Small intestine (tissue), 16 donors: ENCODE data around the gene TMEM202. TPM values are rescaled to one million over a fixed set of nuclear protein-coding genes. Genes with fewer than 3 reads are reported as not detected.

ENCODE experiments used
- DNase-seq, 2 donors: peaks; one replicate each; pipeline versions ENCODE4 v3.0.0 to v3.0.0-alpha.2; 2013
- FAIRE-seq: peaks from 2 replicates; lab custom pipeline; 2012; peaks lifted over from hg19 to GRCh38; lab: Jason Lieb, UNC
- H3K27ac ChIP-seq, 3 donors: one replicate each; pipeline ENCODE4 v1.5.1; 2013; ENCODE audit warnings: low read length in 2 of 3, mild to moderate bottlenecking in 2 of 3, control low read depth in 1 of 3, inconsistent platforms in 1 of 3, low read depth in 1 of 3, moderate library complexity in 1 of 3
- H3K27me3 ChIP-seq, 3 donors: one replicate each; pipeline ENCODE4 v1.6.1; 2013; ENCODE audit warnings: low read length in 3 of 3, inconsistent platforms in 1 of 3; ENCODE audit not compliant: control insufficient read depth in 3 of 3, insufficient read depth in 3 of 3
- H3K36me3 ChIP-seq, 3 donors: one replicate each; pipeline ENCODE4 v1.6.1; 2013; ENCODE audit warnings: low read length in 3 of 3, inconsistent platforms in 1 of 3, low read depth in 1 of 3, mild to moderate bottlenecking in 1 of 3, moderate library complexity in 1 of 3; ENCODE audit not compliant: control insufficient read depth in 3 of 3, insufficient read depth in 2 of 3
- H3K4me1 ChIP-seq, 3 donors: one replicate each; pipeline ENCODE4 v1.6.1; 2013; ENCODE audit warnings: low read length in 2 of 3, inconsistent platforms in 1 of 3, low read depth in 1 of 3, mild to moderate bottlenecking in 1 of 3, moderate library complexity in 1 of 3; ENCODE audit not compliant: control insufficient read depth in 3 of 3, insufficient read depth in 2 of 3
- H3K4me3 ChIP-seq, 3 donors: one replicate each; pipeline ENCODE4 v1.5.1; 2013; ENCODE audit warnings: low read length in 3 of 3, control low read depth in 1 of 3, inconsistent platforms in 1 of 3, low read depth in 1 of 3, mild to moderate bottlenecking in 1 of 3, moderate library complexity in 1 of 3
- H3K9me3 ChIP-seq, 2 donors: one replicate each; pipeline ENCODE4 v1.6.1; 2013; ENCODE audit warnings: low read depth in 1 of 2, low read length in 1 of 2; ENCODE audit not compliant: control insufficient read depth in 2 of 2, insufficient read depth in 1 of 2
- WGBS, 3 donors: extraction: QIAGEN DNeasy Blood & Tissue Kit; methylation state at CpG; one replicate each; pipeline ENCODE4 v1.1.7; 2013; 5-methylcytosine and 5-hydroxymethylcytosine counted together
- long read RNA-seq, 10 donors: transcript quantifications; one replicate each; lab custom pipeline, GENCODE V29; 2026
- polyA plus RNA-seq, 4 donors: library from polyadenylated mRNA; stranded (reverse) in 3 of 4; unstranded in 1 of 4; fragments of 200-250 nt in 3 of 4; fragments of 120-200 nt in 1 of 4; gene quantifications; one replicate each; pipeline versions ENCODE4 v1.2.1 to v1.2.3, GENCODE V29; 2013
- donor health status: healthy with polysubstance abuse.
- donor health status: control.
- donor health status: control.
- donor health status: Bipolar disorder and iron deficiency.
- donor health status: healthy.

The TMEM202 gene
- polyA plus RNA-seq = not detected
- long read RNA-seq, donor 1 = 0 reads
- long read RNA-seq, donor 2 = 0 reads
- long read RNA-seq, donor 3 = 0 reads
- long read RNA-seq, donor 4 = 0 reads
- long read RNA-seq, donor 5 = 0 reads
- long read RNA-seq, donor 6 = 0 reads
- long read RNA-seq, donor 7 = 0 reads
- long read RNA-seq, donor 8 = 0 reads
- long read RNA-seq, donor 9 = 0 reads
- long read RNA-seq, donor 10 = 0 reads

DNA sequence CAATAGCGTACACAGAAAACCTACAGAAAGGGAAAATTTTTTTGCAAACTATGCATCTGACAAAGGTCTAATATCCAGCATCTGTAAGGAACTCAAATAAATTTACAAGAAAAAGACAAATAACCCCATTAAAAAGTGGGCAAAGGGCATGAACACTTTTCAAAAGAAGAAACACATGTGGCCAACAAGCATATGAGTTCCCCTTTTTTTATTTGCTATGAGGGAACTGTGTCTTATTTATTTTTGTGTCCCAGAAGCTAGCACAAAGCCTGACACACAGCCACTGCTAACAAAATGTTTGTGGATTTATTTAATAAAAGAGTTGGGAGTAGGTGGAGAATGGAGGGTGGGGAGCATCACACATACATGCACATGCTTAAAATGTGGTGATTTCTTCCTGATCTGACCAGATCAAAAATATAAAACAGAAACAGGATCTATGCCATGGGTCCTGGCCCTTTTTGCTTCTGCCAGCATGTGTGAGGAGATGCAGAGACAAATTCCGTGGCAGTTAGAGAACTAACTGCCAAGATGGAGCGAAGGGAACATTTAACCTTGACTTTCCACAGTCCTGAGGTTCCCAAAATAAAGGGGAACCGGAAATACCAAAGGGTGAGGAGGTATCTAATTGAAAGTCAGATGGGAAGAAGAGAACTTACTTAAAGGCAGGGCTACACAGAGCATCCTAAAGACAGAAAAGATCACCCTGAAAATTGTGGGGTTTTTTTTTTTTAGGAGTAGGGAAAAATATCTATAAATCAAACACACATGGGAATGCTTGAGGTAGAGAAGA lies at the start of gene TMEM202:
TSS of gene TMEM202 (plus strand) at position 510 of the 793 bp plus-strand sequence. CDS start at position 532, 22 bp downstream.
- Histone ChIP-seq H3K9me3 (no peaks in the 10 kb centered on the region), H3K4me1 (no peaks in the 10 kb centered on the region), H3K27me3 (peaks cover 0 to 15% (median 2%) of the 10 kb centered on the region in 3 donors), H3K4me3 (no peak within 1 kb of the TSS), H3K27ac (peak within 1 kb of the TSS in 1 of 3 donors; percentile 20), H3K36me3 (no peaks in the 10 kb centered on the region)
- WGBS, 3 donors = 68 to 81% (median 74%) methylated on average over 4 of the region's 4 CpGs
- FAIRE-seq = no peak
- no peak for DNase-seq

DNA sequence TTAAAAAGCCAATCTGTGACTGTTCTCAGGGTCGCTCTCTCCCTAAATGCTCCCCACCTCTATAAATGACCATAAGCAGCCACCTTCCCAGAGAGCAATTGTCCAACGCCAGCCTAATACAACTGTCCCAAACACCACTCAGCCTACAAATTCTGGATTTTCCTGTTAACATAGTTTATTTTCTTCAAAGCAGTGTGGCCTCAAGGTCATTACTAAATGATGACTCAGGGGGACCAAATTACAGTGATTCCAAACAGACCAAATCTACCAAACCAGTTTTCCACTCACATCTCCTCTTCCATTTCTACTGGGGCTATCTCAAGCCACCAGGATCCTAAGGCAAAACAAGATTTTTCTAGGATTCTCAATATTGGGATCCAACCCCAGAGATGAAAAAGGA lies 44.8 kb upstream of the TMEM202 start:
- peaks cover 26 to 73% (median 36%) of the 10 kb centered on the region in 3 donors for H3K36me3 ChIP-seq
- no peaks in the 10 kb centered on the region for H3K4me1 ChIP-seq
- WGBS, 3 donors = 95 to 98% (median 98%) methylated on average over 2 of the region's 2 CpGs
- H3K4me3 ChIP-seq = no peak overlapping the region
- FAIRE-seq (no peak), DNase-seq (no peak)
- no peak overlapping the region for H3K27ac ChIP-seq
- no peaks in the 10 kb centered on the region for H3K9me3 ChIP-seq
- no peaks in the 10 kb centered on the region for H3K27me3 ChIP-seq

DNA sequence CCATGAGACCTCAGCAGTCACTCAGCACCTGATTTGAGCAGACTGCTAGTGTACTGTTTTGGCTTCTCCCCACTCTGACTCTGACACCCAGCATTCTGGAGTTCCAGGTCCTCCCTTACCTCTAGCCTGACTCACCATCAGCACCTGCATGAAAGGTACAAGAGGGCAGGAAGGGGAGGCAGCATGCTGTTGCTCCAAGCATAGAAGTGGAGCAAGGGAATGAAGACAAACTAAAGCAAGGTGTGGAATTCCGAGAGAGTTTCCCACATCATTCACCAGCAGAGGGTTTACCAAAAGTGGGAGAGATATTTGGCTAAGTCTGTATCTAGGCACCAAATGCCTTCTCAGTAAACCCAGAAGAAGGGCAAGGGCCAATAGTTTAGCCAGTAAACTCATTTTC lies 43.6 kb upstream of the TMEM202 start:
- no peaks in the 10 kb centered on the region for H3K27me3 ChIP-seq
- H3K36me3 ChIP-seq = peaks cover 26 to 70% (median 33%) of the 10 kb centered on the region in 3 donors
- no peaks in the 10 kb centered on the region for H3K9me3 ChIP-seq
- DNase-seq (no peak), FAIRE-seq (no peak)
- no peak overlapping the region for H3K27ac ChIP-seq
- H3K4me1 ChIP-seq = peaks cover 0 to 3% (median 0%) of the 10 kb centered on the region in 3 donors
- WGBS, 3 donors = 90 to 100% (median 95%) methylated on average over 1 of the region's 1 CpG
- H3K4me3 ChIP-seq = no peak overlapping the region

GRCh38 chr15:72358121-72358520 lies 40.0 kb upstream of the TMEM202 start:
- Histone ChIP-seq H3K27me3 (no peaks in the 10 kb centered on the region), H3K36me3 (peaks cover 8 to 39% (median 19%) of the 10 kb centered on the region in 3 donors), H3K4me3 (no peak overlapping the region), H3K4me1 (peaks cover 0 to 3% (median 0%) of the 10 kb centered on the region in 3 donors), H3K27ac (no peak overlapping the region), H3K9me3 (no peaks in the 10 kb centered on the region)
- WGBS, 3 donors = 85 to 96% (median 92%) methylated on average over 3 of the region's 3 CpGs
- FAIRE-seq (no peak), DNase-seq (no peak)

DNA sequence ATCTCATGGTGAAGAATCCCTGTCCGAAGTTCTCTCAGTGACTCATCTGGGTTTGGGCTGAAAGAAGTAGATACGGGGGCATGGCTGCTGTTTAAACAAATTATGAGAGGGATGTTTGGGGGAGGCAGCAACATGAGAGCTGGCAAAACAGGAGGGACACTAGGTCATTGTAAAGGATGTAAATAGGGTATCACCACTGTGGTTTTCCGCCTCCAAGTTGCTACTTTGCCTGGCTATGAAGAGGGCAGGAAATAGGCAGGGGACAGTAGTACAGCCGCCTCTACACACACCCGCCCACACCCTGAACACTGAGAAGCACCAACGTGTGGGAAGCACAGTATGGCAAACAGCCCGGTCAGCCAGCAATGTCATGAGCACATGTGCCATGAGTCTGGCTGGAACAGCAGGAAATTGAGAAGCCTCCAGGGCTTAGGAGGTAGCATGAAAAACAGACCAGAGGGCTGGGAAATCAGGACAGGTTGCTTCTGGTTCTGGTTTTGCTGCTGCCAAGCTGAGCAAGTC lies 39.4 kb upstream of the TMEM202 start:
- Histone ChIP-seq H3K27me3 (no peaks in the 10 kb centered on the region), H3K9me3 (no peaks in the 10 kb centered on the region), H3K4me1 (peaks cover 0 to 3% (median 0%) of the 10 kb centered on the region in 3 donors), H3K27ac (peak overlapping the region in 1 of 3 donors; percentile 5), H3K36me3 (peaks cover 8 to 41% (median 14%) of the 10 kb centered on the region in 3 donors), H3K4me3 (no peak overlapping the region)
- peak in 1 of 2 donors; percentile 14 for DNase-seq
- WGBS, 3 donors = 60 to 66% (median 61%) methylated on average over 7 of the region's 7 CpGs
- FAIRE-seq = no peak

GRCh38 chr15:72361176-72361575 lies 36.9 kb upstream of the TMEM202 start:
- no peaks in the 10 kb centered on the region for H3K27me3 ChIP-seq
- no peak for FAIRE-seq
- 93 to 100% (median 100%) methylated on average over 1 of the region's 1 CpG for WGBS, 3 donors

DNA sequence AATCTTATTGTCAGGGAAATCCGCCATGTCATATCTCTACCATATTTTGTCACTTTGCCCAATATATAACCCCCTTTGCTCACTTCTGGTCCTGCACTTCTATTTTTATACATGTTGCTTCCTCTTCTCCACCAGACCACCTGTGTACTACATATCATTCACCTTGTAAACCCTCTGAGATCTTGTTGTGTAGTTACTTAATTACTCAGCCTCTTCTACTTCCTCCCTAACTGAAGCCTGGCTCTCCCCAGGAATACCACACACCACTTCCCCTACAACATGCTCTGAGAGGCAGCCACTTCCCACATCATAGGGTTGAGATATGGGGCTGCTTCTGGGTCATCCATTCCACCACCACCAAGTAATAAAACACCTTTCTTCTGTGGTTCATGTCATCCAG lies 32.3 kb upstream of the TMEM202 start:
- 76 to 92% (median 83%) methylated on average over 1 of the region's 1 CpG for WGBS, 3 donors
- FAIRE-seq (no peak), DNase-seq (peak in 1 of 2 donors; percentile 14)

More at GRCh38 chr15:72361176-72361575, 36.9 kb upstream of the TMEM202 start:
- H3K4me1 ChIP-seq = peaks cover 0 to 3% (median 0%) of the 10 kb centered on the region in 3 donors
- H3K36me3 ChIP-seq = peaks cover 0 to 25% (median 2%) of the 10 kb centered on the region in 3 donors
- no peaks in the 10 kb centered on the region for H3K9me3 ChIP-seq
- H3K27ac ChIP-seq = no peak overlapping the region
- DNase-seq = no peak
- no peak overlapping the region for H3K4me3 ChIP-seq

GRCh38 chr15:72368325-72368724 lies 29.8 kb upstream of the TMEM202 start:
- Histone ChIP-seq H3K4me3 (no peak overlapping the region), H3K4me1 (peaks cover 0 to 3% (median 2%) of the 10 kb centered on the region in 3 donors), H3K36me3 (peaks cover 0 to 11% (median 2%) of the 10 kb centered on the region in 3 donors), H3K27ac (no peak overlapping the region), H3K9me3 (no peaks in the 10 kb centered on the region), H3K27me3 (no peaks in the 10 kb centered on the region)
- 26 to 66% (median 46%) methylated on average over 2 of the region's 2 CpGs for WGBS, 3 donors
- FAIRE-seq (no peak), DNase-seq (peak in 1 of 2 donors; percentile 28)

More for the DNA sequence above, 32.3 kb upstream of the TMEM202 start:
- peaks cover 0 to 10% (median 0%) of the 10 kb centered on the region in 3 donors for H3K36me3 ChIP-seq
- no peaks in the 10 kb centered on the region for H3K9me3 ChIP-seq
- H3K27me3 ChIP-seq = no peaks in the 10 kb centered on the region
- H3K27ac ChIP-seq = no peak overlapping the region
- H3K4me1 ChIP-seq = peaks cover 0 to 3% (median 2%) of the 10 kb centered on the region in 3 donors
- H3K4me3 ChIP-seq = no peak overlapping the region
